IPS-18c (cell line): ENCODE results near the gene BRS3.

Experiments
- H3K4me3 ChIP-seq: 2 replicates; pipeline ENCODE4 v1.7.0; 2013; ENCODE audit warnings: low read depth, mild to moderate bottlenecking, low read length, moderate library complexity; ENCODE audit not compliant: insufficient read depth
- H3K9me3 ChIP-seq: one replicate; pipeline ENCODE4 v1.6.1; 2013; ENCODE audit warnings: mild to moderate bottlenecking, low read length, moderate library complexity; ENCODE audit not compliant: control insufficient read depth, insufficient read depth

BRS3 gene

GRCh38 chrX:136540226-136540625 is 52.5 kb downstream of the BRS3 start:
- H3K4me3 ChIP-seq = no peak overlapping the region
- peaks cover 19% of the 10 kb centered on the region for H3K9me3 ChIP-seq

DNA sequence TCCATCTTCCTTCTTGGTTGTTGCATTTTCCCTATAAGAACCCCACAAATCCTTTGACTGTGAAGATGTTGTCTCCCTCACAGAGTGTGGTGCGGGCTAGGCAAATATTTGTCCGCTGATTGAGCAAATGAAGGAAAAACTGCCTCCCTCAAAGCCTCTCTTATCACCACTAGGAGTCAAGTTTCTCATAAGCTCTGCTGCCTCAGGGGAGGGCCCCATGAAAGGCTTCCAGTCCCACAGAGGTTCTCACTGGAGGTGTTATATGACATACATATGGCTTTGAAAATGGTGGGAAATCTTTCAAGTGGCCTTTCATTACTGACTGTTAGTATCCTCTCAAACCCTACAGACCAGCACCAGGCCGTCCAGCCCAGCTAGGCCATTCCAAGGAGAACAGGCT is 53.5 kb downstream of the BRS3 start:
- H3K9me3 ChIP-seq = peaks cover 17% of the 10 kb centered on the region
- no peak overlapping the region for H3K4me3 ChIP-seq

- Histone ChIP-seq H3K9me3 (peaks cover 17% of the 10 kb centered on the region), H3K4me3 (no peak overlapping the region)
Measured at GRCh38 chrX:136542281-136542680, 54.5 kb downstream of the BRS3 start.
